Activated T-cell treated with anti-CD3 and anti-CD28 coated beads for 1 hour (primary cell): ENCODE results near the gene PLA2G4D.

Experiments
- DNase-seq: peaks from one replicate; pipeline ENCODE4 v3.0.0-alpha.2; 2020; ENCODE audit warnings: low read depth

Gene PLA2G4D

GRCh38 chr15:42018306-42019224, 75.8 kb downstream of the PLA2G4D start:
- no peak for DNase-seq
